Endothelial cell (in vitro differentiated cells): ENCODE measurements around the gene CHP2. TPM values are rescaled to one million over a fixed set of nuclear protein-coding genes. Genes with fewer than 3 reads are reported as not detected.

ENCODE experiments used
- DNase-seq: peaks from one replicate; pipeline ENCODE4 v3.0.0; 2021; ENCODE audit warnings: low spot score
- H3K27ac Mint-ChIP-seq: one replicate; pipeline ENCODE4 v1.8.0; 2021; ENCODE audit warnings: mixed read lengths, inconsistent platforms; ENCODE audit not compliant: unreplicated experiment
- H3K27me3 Mint-ChIP-seq: one replicate; pipeline ENCODE4 v1.8.0; 2021; ENCODE audit warnings: mild to moderate bottlenecking, moderate library complexity, mixed read lengths, inconsistent platforms; ENCODE audit not compliant: unreplicated experiment
- H3K36me3 Mint-ChIP-seq: one replicate; pipeline ENCODE4 v1.8.0; 2021; ENCODE audit warnings: mild to moderate bottlenecking, low read depth, mixed read lengths, inconsistent platforms; ENCODE audit not compliant: unreplicated experiment
- H3K4me1 Mint-ChIP-seq: one replicate; pipeline ENCODE4 v1.8.0; 2021; ENCODE audit warnings: mild to moderate bottlenecking, mixed read lengths, inconsistent platforms; ENCODE audit not compliant: unreplicated experiment
- H3K4me3 Mint-ChIP-seq: one replicate; pipeline ENCODE4 v1.8.0; 2021; ENCODE audit warnings: mild to moderate bottlenecking, mixed read lengths, inconsistent platforms; ENCODE audit not compliant: unreplicated experiment
- H3K9me3 Mint-ChIP-seq: one replicate; pipeline ENCODE4 v1.8.0; 2021; ENCODE audit warnings: mixed read lengths, inconsistent platforms; ENCODE audit not compliant: unreplicated experiment
- total RNA-seq: library from RNA; stranded (reverse); fragmentation: NEBNext Ultra II Directional; extraction: Animal tissue kit (Norgen Biotek cat#: 25700); gene quantifications from one replicate; pipeline ENCODE4 v1.2.1, GENCODE V29; 2021; ENCODE audit not compliant: unreplicated experiment
- TF ChIP-seq, protein P1 (sequence below): fragments of 200-600 bp; sonication (generic); IDR thresholded peaks from one replicate; pipeline ENCODE4 v1.5.0; 2021; ENCODE audit warnings: antibody characterized with exemption; ENCODE audit not compliant: unreplicated experiment

CHP2 gene
- total RNA-seq, 1 donor from 2014 or later: not detected

DNA sequence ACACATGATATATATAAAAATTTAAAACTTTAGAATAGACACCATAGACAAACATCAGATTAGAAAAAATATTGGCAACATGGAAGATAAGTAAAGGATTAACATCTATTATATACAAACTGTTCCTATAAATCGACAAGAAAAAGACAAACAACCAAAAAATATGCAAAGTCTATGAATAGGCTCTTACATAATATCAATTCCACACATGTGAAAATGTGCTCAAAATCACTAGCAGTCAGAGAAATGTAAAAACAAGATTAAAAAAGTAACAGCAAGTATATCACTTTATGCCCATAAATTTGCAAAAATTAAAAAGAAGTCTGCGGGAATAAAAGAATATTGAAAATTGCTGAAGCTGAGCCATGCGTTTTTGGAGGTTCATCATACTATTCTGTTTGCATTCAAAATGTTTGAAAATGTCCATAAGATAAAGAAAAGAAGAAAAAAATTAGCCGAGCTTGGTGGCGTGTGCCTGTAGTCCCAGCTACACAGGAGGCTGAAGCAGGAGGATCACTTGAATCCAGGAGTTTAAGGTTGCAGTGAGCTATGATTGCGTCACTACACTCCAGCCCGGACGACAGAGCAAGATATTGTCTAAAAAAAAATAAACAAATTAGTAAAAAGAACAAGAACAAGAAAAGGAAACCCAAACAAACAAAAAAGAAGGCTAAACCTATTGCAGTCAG, 30.6 kb upstream of the CHP2 start:
- no peak overlapping the region for H3K4me3 Mint-ChIP-seq
- no peak overlapping the region for H3K27ac Mint-ChIP-seq
- TF ChIP-seq, protein P1, sequence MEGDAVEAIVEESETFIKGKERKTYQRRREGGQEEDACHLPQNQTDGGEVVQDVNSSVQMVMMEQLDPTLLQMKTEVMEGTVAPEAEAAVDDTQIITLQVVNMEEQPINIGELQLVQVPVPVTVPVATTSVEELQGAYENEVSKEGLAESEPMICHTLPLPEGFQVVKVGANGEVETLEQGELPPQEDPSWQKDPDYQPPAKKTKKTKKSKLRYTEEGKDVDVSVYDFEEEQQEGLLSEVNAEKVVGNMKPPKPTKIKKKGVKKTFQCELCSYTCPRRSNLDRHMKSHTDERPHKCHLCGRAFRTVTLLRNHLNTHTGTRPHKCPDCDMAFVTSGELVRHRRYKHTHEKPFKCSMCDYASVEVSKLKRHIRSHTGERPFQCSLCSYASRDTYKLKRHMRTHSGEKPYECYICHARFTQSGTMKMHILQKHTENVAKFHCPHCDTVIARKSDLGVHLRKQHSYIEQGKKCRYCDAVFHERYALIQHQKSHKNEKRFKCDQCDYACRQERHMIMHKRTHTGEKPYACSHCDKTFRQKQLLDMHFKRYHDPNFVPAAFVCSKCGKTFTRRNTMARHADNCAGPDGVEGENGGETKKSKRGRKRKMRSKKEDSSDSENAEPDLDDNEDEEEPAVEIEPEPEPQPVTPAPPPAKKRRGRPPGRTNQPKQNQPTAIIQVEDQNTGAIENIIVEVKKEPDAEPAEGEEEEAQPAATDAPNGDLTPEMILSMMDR: no peak
- H3K36me3 Mint-ChIP-seq: no peaks in the 10 kb centered on the region
- H3K4me1 Mint-ChIP-seq: no peaks in the 10 kb centered on the region
- no peaks in the 10 kb centered on the region for H3K9me3 Mint-ChIP-seq
- DNase-seq: no peak
- no peaks in the 10 kb centered on the region for H3K27me3 Mint-ChIP-seq

- DNase-seq: no peak
- TF ChIP-seq, protein P1: no peak
- Mint-ChIP-seq H3K36me3 (no peaks in the 10 kb centered on the region), H3K9me3 (no peaks in the 10 kb centered on the region), H3K4me1 (no peaks in the 10 kb centered on the region), H3K4me3 (no peak overlapping the region), H3K27me3 (no peaks in the 10 kb centered on the region), H3K27ac (no peak overlapping the region)
Measured at GRCh38 chr16:23724785-23725131, 30.1 kb upstream of the CHP2 start.

- H3K27ac Mint-ChIP-seq: no peak overlapping the region
- no peak for DNase-seq
- H3K36me3 Mint-ChIP-seq: no peaks in the 10 kb centered on the region
- H3K4me3 Mint-ChIP-seq: no peak overlapping the region
- TF ChIP-seq, protein P1: no peak
- H3K9me3 Mint-ChIP-seq: no peaks in the 10 kb centered on the region
- no peaks in the 10 kb centered on the region for H3K27me3 Mint-ChIP-seq
- H3K4me1 Mint-ChIP-seq: no peaks in the 10 kb centered on the region
Measured at GRCh38 chr16:23726710-23727109, 28.1 kb upstream of the CHP2 start.

DNA sequence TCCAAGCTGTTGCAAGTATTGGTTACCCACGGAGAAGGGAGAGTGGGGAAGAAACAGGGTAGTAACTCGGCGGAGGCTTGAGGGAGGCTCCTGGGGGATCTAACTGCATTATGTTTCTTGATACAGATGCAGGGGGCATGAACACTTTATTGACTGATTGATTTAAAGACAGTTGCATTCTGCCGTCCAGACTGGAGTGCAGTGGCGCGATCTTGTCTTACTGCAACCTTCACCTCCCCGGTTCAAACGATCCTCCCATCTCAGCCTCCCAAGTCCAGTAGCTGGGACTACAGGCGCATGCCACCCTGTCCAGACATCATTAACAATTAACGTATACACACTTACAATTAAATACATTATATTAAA, 26.7 kb upstream of the CHP2 start:
- H3K9me3 Mint-ChIP-seq: no peaks in the 10 kb centered on the region
- H3K27ac Mint-ChIP-seq: no peak overlapping the region
- TF ChIP-seq, protein P1: no peak
- no peaks in the 10 kb centered on the region for H3K36me3 Mint-ChIP-seq
- H3K4me3 Mint-ChIP-seq: no peak overlapping the region
- no peaks in the 10 kb centered on the region for H3K27me3 Mint-ChIP-seq
- no peaks in the 10 kb centered on the region for H3K4me1 Mint-ChIP-seq
- DNase-seq: no peak

GRCh38 chr16:23729503-23730424, 25.1 kb upstream of the CHP2 start:
- H3K27me3 Mint-ChIP-seq: no peaks in the 10 kb centered on the region
- H3K9me3 Mint-ChIP-seq: no peaks in the 10 kb centered on the region
- H3K27ac Mint-ChIP-seq: no peak overlapping the region
- H3K4me1 Mint-ChIP-seq: no peaks in the 10 kb centered on the region
- no peaks in the 10 kb centered on the region for H3K36me3 Mint-ChIP-seq
- DNase-seq: no peak
- TF ChIP-seq, protein P1: no peak
- H3K4me3 Mint-ChIP-seq: no peak overlapping the region
